Measurements from ENCODE around the gene INTS4.

- no peak for TF ChIP-seq FOXA1 (IDR thresholded peaks at IDR 0.05)
- no peak for TF ChIP-seq LEF1 (IDR thresholded peaks at IDR 0.05; ENCODE audit: borderline replicate concordance)
- no peak for TF ChIP-seq BHLHE40 (IDR thresholded peaks at IDR 0.05; ENCODE audit: borderline replicate concordance)
- no peak for TF ChIP-seq ELF4 (IDR thresholded peaks at IDR 0.05)
- no peak for TF ChIP-seq FOXM1 (IDR thresholded peaks at IDR 0.05; ENCODE audit: borderline replicate concordance)
- no peak for TF ChIP-seq TARDBP (IDR thresholded peaks at IDR 0.05)
- TF ChIP-seq SUZ12 (IDR thresholded peaks at IDR 0.05) = no peak
- TF ChIP-seq SP1 (IDR thresholded peaks at IDR 0.05) = no peak
- no peak for TF ChIP-seq ARNT (IDR thresholded peaks at IDR 0.05)
- TF ChIP-seq CTBP1 (IDR thresholded peaks at IDR 0.05; ENCODE audit: borderline replicate concordance) = no peak
- TF ChIP-seq NFRKB (IDR thresholded peaks at IDR 0.05) = no peak
- no peak for TF ChIP-seq ZNF384 (IDR thresholded peaks at IDR 0.05)
These were observed 108.1 kb downstream of the INTS4 start for GRCh38 chr11:77886401-77886800.
